Islet precursor cell (in vitro differentiated cells): ENCODE measurements around the gene CAND1.
"Not testable (repeated sequence)": the region's sequence is repeated elsewhere in the genome, so short reads cannot be mapped to it uniquely, and the experiment has no call there.

Source experiments
- DNase-seq: peaks from one replicate; pipeline ENCODE4 v3.0.0-alpha.2; 2018

CAND1 gene

DNA sequence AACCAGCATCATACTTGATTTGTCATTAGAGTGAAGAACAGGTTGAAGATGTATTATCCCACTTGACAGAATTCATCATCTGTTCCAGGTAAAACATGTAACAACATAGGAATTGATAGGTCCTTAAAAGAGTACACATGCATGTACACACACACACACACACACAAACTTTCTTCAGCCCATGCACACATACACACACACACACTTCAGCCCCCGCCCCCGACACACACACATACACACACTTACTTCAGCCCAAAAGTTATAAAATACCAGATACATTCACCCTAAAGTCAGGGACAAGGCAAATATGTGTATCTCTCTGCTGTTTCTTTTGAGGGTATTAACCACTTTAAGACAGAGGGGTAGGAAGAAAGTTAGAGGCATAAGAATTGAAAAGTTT lies 15.4 kb downstream of the CAND1 start:
- no peak for DNase-seq

DNA sequence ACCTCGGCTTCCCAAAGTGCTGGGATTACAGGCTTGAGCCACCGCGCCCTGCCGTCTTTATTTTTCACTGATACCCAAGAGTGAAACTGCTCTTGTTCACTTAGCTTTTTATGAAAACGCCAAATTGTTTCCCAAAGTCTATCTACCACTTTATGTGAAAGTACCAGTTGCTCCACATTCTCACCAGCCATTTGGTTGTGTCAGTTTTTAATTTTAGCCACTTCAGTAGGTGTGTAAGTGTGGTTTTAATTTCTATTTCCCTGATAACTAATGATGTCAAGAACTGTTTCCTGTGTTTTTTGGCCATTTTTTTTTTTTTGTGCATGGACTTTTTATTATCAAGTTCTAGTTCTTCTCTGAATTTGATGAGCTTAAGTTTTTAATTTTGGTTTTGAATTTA lies 17.1 kb downstream of the CAND1 start:
- DNase-seq: no peak

DNA sequence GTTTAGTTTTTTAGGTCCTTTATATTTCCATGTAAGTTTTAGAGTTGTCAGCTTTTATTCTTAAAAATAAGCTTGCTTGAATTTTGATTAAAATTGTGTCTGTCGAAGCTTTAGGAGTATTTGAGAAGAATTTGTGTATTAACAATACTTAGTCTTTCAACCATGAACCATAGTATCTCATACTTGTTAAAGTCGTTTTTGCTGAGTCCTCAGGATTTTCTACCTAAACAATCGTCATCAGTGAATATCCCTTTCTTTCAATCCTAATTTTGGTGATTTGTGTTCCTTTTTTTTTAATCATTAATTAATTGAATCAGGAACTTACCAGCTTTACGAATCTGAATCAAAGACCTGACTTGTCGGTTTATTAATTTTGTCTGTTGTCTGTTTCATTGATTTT lies 18.2 kb downstream of the CAND1 start:
- DNase-seq: no peak

DNA sequence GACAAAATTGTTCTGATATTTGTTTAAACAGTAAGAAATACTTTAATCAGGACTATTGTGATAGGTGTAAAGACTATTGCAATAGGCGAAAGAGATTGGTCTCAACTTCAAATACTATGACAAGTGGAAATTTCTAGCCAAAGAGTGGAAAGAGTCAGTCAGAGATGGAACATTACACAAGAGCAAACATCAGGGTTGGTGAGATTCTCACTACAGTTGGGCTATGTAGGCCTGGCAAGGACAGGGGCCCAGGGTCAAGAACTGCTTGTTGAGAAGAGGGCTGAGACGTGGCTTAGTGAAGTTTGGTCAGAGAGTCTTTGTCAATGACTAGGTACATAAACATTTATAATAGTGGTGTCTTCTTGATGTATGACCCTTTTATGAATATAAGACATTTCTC lies 19.4 kb downstream of the CAND1 start:
- DNase-seq: no peak

DNA sequence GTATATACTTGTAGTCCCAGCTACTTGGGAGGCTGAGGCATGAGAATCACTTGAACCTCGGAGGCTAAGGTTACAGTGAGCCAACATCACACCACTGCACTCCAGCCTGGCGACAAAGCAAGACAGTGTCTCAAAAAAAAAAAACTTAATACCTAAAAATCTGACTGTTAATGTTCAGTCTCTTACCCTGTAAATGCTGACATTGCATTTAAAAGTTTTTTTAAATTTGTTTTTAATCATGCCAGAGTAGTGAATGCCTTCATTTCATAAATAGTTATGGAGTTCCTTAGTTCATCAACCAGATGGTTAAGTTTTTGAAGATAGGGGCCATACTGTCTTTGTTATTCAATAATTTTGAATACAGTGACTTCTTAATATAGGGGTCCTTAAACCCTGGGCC lies 21.2 kb downstream of the CAND1 start:
- DNase-seq: no peak

DNA sequence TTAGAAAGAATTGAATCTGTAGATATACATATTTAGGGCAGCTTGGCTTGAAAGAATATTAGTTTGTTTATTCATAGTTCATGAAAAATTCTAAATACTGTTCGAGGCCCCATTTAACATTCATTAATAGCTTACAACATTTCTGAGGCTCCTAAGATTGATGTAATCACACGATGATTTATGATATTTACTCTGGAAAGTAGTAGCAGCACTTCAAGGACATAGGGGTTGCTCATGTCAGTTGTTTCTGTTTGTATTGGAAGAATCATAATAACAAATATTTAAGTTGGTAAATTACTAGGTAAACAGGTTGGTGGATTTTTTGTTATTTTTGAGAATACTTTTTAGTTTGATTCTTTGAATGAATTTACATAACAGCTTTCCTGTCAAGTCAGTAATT lies 30.4 kb downstream of the CAND1 start:
- no peak for DNase-seq

DNA sequence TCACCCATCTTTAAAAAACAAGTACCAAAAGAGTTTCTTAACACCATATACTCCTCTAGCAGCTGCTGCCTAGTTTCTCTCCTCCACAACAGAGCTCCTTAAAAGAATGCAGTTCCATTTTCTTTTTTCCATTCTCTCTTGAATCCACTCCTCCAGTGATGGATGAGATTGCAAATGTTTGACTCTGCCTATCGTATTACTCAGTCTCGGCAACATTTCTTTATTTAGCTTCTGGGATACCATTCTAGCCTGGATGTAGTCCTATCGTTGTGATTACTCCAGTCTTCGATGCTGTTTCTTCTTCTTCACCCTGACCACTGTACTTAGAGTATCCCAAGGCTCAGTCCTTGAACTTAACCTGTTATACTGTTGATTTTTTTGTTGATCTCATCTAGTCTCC lies 30.8 kb downstream of the CAND1 start:
- DNase-seq: no peak

DNA sequence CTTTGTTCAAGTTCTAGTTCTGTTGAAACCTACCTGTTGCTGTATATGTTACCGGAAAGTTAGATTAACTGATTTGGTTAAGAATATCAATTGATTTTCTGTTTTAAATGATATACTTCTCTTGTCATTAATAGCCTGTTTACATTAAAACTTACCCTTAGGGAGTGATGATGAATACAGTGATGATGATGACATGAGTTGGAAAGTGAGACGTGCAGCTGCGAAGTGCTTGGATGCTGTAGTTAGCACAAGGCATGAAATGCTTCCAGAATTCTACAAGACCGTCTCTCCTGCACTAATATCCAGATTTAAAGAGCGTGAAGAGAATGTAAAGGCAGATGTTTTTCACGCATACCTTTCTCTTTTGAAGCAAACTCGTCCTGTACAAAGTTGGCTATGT lies 33.0 kb downstream of the CAND1 start:
- DNase-seq: no peak

DNA sequence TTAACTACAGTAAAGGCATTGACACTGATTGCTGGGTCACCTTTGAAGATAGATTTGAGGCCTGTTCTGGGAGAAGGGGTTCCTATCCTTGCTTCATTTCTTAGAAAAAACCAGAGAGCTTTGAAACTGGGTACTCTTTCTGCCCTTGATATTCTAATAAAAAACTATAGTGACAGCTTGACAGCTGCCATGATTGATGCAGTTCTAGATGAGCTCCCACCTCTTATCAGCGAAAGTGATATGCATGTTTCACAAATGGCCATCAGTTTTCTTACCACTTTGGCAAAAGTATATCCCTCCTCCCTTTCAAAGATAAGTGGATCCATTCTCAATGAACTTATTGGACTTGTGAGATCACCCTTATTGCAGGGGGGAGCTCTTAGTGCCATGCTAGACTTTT lies 36.4 kb downstream of the CAND1 start:
- DNase-seq: no peak

DNA sequence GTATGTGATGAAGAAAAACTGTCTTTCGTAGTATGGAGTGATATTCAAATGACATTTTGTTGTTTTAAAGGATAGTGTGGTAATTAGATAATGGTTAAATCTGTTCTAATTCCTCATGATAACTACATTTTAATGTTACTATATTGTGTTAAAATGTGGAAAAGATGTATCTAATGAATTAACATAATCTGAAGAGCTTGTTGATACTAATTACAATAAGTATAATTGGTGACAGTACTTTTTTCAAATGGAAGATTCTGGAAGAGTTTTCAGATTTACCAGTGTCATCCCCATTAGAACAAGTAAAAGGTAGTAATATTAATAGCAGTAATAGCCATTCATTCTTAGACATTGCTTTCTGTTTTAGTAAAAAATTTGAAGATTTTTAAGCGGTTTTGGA lies 37.6 kb downstream of the CAND1 start:
- no peak for DNase-seq

DNA sequence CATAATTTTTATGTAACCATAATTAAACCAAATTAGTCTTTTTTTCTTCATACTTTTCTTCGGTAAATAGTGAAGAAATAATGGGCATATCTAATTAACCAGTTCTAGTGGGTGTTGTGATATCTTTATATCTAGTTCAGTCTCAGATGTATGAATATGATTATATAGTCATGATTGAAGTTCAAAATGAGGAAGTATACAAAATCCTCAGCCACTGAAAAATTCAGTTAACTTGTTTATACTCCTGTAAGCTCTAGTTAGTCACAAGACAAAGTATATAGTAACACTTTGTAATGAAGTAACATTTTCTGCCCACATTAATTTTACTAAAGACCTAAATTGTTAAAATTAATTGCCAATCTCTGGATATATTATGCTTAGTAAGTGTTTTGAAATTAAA lies 46.5 kb downstream of the CAND1 start:
- DNase-seq: no peak

DNA sequence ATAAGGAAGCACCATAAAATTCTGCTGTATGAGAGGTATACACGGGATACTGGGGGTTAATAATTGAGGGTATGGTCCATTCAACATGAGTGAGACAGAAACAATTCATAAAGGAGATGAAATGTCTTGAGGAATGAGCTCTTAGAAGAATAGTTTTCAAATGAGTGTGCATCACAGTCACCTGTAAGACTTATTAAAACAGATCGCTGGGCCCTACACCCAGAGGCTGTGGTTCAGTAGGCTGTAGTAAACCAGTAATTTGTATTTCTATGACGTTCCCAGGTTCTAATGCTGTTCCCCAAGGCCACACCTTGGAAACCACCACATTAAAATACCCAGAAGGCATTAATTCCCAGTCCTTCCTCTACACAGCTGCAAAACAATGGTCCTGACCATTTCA lies 49.6 kb downstream of the CAND1 start:
- no peak for DNase-seq

DNA sequence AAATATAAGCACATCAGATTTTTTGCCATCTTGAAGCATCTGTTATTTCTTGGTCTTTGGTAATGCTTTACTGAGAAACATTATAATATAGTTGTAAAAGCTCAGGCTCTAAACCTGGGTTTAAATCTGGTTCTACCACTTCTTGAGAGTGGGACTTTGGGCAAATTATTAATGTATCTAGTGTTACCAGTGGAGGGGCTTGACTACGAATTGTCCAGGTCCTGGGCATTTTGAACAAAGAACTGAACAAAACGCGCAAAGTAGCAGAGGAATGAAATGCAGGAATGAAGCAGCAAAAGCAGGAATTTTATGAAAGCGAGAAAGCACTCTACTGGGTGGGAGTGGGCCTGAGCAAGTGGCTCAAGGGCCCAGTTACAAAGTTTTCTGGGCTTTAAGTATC lies 50.8 kb downstream of the CAND1 start:
- DNase-seq: no peak

DNA sequence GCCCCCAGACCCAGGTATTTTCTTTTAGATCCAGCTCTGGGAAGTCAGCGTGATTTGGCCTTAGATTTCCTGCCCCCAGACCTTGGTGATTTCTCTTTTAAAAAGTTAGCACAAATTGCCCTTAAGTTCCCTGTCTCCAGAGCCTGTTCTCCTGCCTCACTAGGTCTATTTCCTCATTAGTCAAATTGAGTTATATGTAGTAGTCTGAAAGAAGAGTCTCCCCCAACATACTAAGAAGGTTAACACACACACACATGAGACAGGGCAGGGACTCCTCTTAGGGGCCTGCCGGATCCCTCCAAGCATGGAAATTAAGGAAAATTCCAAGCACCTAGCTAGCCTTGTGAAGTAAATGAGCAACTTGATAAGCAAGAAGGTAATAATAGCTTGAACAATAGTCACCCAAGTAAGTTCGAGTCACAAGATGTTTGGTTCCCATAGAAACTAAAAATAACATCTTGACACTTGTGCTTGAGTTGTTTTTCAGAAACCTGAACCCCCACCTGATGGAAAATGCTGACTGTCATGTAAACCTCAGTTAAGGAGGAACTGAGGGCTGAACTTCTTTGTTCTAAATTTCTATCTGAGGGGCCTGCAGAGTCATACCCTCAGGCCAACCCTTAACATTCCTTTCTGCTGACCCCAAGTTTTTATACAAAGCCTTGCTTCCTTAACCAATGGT lies 51.6 kb downstream of the CAND1 start:
- DNase-seq: no peak

DNA sequence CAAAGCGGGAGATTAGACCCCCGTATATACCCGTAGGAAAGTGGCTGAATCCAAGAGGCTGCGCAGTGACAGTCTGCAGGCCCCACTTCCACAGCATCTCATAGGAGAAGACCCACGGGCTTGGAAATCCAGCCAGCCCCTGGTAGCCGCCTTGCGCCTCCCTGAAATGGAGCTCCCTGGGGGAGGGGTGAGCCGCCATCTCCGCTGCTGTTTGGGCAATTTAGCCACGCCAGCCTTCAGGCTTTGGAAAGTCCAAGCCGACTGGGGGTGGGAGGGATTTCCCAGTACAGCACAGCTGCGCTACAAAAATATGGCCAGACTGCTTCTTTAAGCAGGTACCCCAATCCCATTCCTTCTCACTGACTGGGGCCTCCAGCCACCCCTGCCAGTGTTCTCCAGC lies 53.4 kb downstream of the CAND1 start:
- no peak for DNase-seq

DNA sequence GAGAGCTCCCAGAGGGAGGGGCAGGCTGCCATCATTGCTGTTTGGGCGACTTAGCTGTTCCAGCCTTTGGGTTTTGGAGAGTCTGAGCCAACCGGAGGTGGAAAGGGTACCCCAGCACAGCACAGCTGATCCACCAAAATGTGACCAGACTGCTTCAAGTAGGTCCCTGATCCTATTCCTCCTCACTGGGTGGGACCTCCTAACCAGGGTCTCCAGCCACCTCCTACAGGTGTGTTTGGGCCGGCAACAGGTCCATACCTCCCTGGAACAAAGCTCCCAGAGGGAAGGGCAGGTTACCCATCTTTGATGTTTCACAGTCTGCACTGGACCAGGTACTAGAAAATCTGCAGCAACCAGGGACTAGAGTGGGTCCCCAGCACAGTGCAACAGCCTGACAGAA lies 53.8 kb downstream of the CAND1 start:
- no peak for DNase-seq

DNA sequence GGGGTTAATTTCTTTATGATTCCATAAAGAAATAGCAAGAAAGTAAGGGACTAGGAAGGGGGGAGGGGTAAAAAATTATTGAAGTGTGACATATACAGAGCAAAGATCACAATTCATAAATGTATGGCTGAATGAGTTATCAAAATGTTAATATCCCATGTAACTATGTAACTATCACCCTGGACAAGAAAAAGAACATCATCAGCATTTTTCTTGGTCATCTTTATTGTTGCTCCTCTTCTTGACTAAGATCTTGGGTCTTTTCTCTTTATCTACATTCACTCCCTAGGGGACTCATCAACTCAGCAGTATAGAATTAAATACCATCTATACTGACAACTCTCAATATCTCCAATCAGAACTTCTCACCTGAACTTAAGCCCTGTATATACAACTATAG lies 57.5 kb downstream of the CAND1 start:
- no peak for DNase-seq

DNA sequence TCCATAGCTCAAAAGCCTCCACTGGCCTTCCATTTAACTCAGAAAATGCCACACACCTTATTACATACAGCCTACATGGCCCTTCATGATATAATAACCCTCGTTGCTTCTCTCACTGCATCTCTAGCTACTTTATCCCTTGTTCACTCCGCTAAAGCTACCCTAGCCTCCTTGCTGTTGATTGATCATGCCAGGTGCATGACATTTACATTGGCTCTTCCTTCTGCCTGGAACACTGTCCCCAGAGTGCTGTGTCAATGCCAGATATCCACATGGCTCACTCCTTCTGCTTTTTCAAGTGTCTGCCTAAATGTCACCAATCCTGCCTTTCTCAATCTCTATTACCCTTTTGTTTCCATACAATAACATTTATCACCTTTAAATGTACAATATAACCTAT lies 58.3 kb downstream of the CAND1 start:
- no peak for DNase-seq

DNA sequence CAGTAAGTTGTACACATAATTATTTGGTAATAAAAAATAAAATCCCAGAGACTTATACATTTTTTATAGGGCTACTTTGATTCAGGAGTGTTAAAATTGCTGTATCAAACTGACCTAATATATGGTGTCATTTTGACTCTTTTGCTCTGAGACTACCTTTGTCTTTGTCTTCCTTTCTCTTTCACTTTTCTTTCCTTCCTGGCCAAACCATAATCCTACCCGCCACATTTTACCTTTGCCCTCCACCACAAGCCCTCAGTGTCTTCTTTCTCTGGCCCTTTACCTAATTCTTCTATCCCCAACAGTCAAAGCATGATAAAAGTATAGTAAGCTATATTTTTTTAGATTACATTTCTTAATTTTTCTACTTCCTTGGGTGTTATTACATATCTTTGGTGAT lies 62.0 kb downstream of the CAND1 start:
- no peak for DNase-seq

DNA sequence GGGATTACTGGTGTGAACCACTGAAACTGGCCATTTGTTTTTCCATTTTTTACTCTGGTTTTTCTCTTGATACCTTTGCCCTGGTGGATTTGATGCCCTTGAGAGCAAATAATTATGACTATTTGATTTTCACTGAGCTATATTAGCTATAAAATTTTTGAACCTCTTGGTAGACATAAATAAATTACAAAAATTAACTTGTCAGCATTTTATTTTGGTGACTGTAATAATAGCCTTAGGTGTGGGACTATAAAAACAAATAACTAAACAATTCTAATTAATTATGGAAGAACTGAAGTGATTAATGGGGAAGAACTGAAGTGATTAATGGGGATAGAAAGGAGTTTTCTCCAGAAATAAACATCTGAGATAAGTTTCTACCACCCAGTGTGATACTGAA lies 62.7 kb downstream of the CAND1 start:
- DNase-seq: no peak

DNA sequence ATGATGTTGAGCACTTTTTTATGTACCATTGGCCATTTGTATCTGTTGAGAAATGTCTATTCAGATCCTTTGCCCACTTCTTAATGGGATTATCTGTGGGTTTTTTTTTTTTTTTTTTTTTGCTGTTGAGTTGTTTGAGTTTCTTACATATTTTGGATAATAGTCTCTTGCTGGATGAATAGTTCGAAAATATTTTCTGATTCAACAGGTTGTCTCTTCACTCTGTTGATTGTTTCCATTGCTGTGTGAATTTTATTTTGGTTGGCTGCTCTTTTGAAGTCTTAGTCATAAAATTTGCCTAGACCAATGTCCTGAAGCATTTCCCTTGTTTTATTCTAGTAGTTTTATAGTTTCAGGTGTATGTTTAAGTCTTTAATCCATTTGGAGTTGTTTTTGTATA lies 64.5 kb downstream of the CAND1 start:
- no peak for DNase-seq

DNA sequence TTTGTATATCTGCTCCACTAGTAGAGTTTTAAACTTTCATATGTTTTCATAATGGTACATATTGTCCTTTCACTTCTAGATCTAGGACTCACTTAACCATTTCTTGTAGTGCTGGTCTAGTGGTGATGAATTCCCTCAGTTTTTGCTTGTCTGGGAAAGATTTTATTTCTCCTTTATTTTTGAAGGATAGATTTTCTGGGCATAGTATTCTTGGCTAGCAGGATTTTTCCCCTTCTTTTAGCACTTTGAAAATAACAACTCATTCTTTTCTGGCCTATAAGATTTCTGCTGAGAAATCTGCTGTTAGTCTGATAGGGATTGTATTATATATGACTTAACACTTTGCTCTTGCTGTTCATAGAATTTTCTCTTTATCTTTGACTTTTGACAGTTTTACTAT lies 69.3 kb downstream of the CAND1 start:
- no peak for DNase-seq

DNA sequence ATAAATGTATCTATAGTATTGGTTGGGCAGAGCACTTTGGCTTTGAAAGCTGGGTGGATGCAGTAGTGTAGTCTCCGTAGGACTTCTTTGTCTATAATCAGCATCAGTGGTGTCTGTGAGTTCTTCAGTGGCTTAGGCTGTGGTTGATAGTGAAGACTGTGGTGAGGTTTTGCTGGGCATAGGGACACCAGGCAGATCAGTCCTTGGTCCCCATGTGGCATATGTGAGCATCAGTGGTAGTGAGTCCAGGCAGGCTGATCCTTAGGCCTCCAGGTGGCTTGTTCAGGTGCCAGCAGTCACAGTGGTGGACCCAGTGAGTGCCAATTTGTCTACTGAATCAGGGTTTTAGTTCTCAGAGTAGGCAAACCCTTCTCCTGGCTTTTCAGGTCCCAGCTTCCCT lies 70.4 kb downstream of the CAND1 start:
- DNase-seq: no peak

DNA sequence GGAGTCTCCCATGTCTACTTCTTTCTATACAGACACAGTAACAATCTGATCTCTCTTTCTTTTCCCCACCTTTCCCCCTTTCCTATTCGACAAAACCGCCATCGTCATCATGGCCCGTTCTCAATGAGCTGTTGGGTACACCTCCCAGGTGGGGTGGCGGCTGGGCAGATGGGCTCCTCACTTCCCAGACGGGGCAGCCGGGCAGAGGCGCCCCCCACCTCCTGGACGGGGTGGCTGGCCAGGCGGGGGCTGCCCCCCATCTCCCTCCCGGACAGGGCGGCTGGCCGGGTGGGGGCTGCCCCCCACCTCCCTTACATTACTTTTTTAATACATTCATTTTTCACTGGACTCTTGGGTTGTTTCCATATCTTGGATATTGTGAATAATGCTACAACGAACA lies 71.9 kb downstream of the CAND1 start:
- DNase-seq: not testable (repeated sequence)

DNA sequence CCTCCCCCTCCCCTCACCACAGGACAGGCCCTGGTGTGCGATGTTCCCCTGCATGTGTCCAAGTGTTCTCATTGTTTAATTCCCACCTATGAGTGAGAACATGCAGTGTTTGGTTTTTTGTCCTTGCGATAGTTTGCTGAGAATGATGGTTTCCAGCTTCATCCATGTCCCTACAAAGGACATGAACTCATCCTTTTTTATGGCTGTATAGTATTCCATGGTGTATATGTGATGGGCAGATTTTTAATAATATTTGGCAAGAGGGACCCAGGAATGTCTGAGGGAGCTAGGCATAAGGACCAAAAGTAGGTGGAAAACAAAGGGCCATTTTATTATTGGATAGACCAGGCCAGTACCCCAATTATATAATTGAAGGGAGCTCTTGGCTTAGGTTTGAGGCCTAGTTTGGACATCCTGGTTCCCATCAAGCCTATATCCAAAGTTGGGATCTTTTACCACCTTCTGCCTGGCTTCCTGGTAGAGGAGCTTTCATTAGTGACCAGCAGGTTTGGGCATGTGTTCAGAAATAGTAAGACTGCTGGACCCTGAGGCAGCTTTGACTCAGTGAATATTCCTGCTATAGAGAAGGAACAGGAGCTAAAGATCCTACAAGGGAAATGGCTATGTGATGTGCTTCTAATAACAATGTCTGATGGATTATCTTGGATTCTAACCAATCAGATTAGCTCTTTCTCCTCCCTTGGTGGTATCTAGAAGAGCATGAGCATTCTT lies 76.0 kb downstream of the CAND1 start:
- no peak for DNase-seq
